BJ (cell line): ENCODE results near the gene TAF11L8. TPM values are rescaled to one million over a fixed set of nuclear protein-coding genes. Genes with fewer than 3 reads are reported as not detected.
"Not testable (repeated sequence)": the region's sequence is repeated elsewhere in the genome, so short reads cannot be mapped to it uniquely, and the experiment has no call there.

Experiments used
- CTCF ChIA-PET: fragments of 350-600 bp; formaldehyde crosslinking; extraction: SDS; loops from one replicate; lab custom pipeline; 2021; ENCODE audit warnings: antibody characterized with exemption, inconsistent platforms; lab: Yijun Ruan, JAX
- POLR2A ChIA-PET: fragments of 300-600 bp; sonication (Branson Sonifier 250); formaldehyde crosslinking; extraction: SDS; loops from one replicate; lab custom pipeline; 2021; ENCODE audit warnings: antibody characterized with exemption; lab: Charles Lee
- DNase-seq: peaks from one replicate; pipeline ENCODE4 v3.0.0-alpha.2; 2011; ENCODE audit warnings: low read depth
- H3K27me3 ChIP-seq: 2 replicates; pipeline ENCODE4 v1.6.0; 2011; ENCODE audit warnings: low read length; ENCODE audit not compliant: control insufficient read depth, insufficient read depth
- H3K36me3 ChIP-seq: 2 replicates; pipeline ENCODE4 v1.5.1; 2011; ENCODE audit warnings: low read length; ENCODE audit not compliant: control insufficient read depth, insufficient read depth
- H3K4me3 ChIP-seq: 2 replicates; pipeline ENCODE4 v1.5.1; 2011; ENCODE audit warnings: low read depth, mild to moderate bottlenecking, control low read depth, low read length
- polyA plus RNA-seq: library from polyadenylated mRNA; depleted of rRNA; stranded (reverse); fragments of >200 nt; gene quantifications from 2 replicates; pipeline ENCODE4 v1.2.3, GENCODE V29; 2011; rRNA removed
- small RNA-seq: library from RNA; depleted of rRNA; stranded (forward); fragments of <200 nt; gene quantifications from one replicate; pipeline ENCODE3, GENCODE V24; 2012; ENCODE audit warnings: low replicate concordance, low read depth; ENCODE audit not compliant: insufficient read length
- TF ChIP-seq, protein P1 (sequence below): IDR thresholded peaks from 2 replicates; pipeline ENCODE4 v1.5.1; 2011; ENCODE audit warnings: low read depth, mild to moderate bottlenecking, control low read depth, inconsistent platforms, low read length, moderate library complexity; ENCODE audit not compliant: insufficient read depth

TAF11L8 gene
- polyA plus RNA-seq, 1 experiment = not detected

DNA sequence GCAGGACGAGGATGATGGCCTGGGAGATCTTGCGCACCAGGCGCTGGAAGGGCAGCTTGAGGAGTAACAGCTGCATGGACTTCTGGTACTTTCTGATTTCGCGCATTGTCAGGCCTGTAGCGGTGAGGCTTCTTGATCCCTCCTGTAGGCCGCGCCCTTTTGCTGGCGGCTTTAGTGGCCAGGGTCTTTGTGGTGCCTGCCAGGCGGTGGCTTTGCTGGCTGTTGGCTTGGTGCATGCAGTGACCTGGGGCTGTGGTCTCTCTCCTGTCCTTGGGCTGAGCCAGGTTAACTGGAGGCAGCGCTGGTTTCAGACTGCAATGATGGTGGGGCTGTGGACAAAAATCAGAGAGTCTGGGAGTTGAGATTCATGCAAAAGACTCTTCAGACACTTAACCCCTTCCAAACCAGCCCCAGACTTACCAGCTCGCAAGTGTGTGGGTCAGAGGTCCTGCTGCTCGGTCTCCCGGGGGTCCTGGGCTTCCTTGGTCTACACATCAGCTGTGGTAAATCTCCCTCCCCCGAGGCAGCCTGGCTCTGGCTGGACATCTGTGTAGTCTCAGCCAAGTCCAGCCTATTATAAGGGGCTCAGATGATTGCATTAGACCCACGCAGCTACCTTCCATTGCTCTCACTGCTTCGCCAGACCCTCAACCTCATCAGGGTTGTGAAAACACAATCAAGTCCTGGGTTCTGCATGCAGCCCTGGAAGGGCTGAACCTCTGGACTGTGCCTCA, 24.3 kb upstream of the TAF11L8 start:
- Histone ChIP-seq H3K36me3 (no peaks in the 10 kb centered on the region), H3K4me3 (no peak overlapping the region), H3K27me3 (no peaks in the 10 kb centered on the region)
- DNase-seq = no peak
- ChIA-PET CTCF (no interaction called here), POLR2A (no interaction called here)
- TF ChIP-seq, protein P1, sequence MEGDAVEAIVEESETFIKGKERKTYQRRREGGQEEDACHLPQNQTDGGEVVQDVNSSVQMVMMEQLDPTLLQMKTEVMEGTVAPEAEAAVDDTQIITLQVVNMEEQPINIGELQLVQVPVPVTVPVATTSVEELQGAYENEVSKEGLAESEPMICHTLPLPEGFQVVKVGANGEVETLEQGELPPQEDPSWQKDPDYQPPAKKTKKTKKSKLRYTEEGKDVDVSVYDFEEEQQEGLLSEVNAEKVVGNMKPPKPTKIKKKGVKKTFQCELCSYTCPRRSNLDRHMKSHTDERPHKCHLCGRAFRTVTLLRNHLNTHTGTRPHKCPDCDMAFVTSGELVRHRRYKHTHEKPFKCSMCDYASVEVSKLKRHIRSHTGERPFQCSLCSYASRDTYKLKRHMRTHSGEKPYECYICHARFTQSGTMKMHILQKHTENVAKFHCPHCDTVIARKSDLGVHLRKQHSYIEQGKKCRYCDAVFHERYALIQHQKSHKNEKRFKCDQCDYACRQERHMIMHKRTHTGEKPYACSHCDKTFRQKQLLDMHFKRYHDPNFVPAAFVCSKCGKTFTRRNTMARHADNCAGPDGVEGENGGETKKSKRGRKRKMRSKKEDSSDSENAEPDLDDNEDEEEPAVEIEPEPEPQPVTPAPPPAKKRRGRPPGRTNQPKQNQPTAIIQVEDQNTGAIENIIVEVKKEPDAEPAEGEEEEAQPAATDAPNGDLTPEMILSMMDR = no peak

DNA sequence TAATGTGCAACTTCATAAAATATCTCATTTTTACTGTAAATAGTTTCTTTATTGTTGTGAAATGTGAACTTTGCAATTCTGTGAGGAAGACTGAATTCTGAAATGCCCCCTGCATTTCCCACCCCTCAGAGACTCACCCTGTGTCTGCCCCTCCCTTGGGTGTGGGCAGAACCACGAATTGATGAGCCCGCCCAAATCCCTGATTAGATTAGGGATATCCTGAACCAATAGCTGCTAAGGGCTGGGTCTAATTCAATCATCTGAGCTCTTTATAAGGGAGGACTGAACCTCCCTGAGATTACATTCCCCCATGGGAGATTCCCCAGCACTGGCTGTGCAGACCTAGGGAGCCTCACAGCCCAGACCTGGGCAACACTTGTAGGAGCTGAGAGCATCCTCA, 19.3 kb upstream of the TAF11L8 start, which contains the start of gene TAF11L12:
TSS of gene TAF11L12 (plus strand) at position 301 of the 400 bp plus-strand sequence.
- H3K27me3 ChIP-seq, H3K4me3 ChIP-seq, POLR2A ChIA-PET, H3K36me3 ChIP-seq, DNase-seq: not testable (repeated sequence)
- CTCF ChIA-PET = interaction anchor here (0.7 kb wide), 1 partner anchor 17 kb away, joined by 3 read pairs; no protein-coding TSS in a partner anchor

DNA sequence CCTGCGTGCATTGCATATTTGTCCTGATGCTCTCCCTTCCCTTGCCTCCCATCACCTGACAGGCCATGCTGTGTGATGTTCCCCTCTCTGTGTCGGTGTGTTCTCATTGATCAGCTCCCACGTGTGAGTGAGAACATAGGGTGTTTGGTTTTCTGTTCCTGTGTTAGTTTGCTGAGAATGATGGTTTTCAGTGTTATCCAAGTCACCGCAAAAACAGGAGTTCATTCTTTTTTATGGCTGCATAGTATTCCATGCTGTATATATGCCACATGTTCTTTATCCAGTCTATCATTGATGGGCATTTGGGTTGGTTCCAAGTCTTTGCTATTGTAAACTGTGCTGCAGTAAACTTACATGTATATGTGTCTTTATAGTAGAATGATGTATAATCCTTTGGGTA, 16.7 kb upstream of the TAF11L8 start:
- CTCF ChIA-PET, H3K4me3 ChIP-seq, POLR2A ChIA-PET, H3K27me3 ChIP-seq, DNase-seq, H3K36me3 ChIP-seq: not testable (repeated sequence)

DNA sequence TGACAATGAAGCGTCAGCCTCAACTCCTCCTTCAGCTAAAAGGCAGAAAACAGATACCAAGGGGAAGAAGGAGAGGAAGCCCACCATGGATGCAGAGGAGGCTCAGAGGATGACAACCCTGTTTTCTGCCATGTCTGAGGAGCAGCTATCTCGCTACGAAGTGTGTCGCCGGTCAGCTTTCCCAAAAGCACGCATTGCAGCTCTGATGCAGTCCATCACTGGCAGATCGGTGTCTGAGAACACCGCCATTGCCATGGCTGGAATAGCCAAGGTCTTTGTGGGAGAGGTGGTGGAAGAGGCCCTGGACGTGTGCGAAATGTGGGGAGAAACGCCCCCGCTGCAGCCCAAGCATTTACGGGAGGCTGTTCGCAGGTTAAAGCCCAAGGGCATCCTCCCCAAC, 14.2 kb upstream of the TAF11L8 start:
- ChIA-PET POLR2A (no interaction called here), CTCF (no interaction called here)
- Histone ChIP-seq H3K27me3 (no peaks in the 10 kb centered on the region), H3K36me3 (no peaks in the 10 kb centered on the region), H3K4me3 (no peak overlapping the region)
- TF ChIP-seq, protein P1 = no peak
- no peak for DNase-seq

DNA sequence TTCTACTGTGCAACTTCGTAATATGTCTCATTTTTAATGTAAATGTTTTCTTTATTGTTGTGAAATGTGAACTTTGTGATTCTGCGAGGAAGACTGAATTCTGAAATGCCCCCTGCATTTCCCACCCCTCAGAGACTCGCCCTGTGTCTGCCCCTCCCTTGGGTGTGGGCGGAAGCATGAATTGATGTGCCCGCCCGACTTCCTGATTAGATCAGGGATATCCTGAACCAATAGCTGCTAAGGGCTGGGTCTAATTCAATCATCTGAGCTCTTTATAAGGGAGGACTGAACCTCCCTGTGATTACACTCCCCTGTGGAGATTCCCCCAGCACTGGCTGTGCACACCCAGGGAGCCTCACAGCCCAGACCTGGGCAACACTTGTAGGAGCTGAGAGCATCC, 13.1 kb upstream of the TAF11L8 start, which contains the start of gene TAF11L11:
TSS of gene TAF11L11 (plus strand) at position 304 of the 400 bp plus-strand sequence.
- H3K36me3 ChIP-seq, H3K4me3 ChIP-seq, POLR2A ChIA-PET, H3K27me3 ChIP-seq, CTCF ChIA-PET, DNase-seq: not testable (repeated sequence)

DNA sequence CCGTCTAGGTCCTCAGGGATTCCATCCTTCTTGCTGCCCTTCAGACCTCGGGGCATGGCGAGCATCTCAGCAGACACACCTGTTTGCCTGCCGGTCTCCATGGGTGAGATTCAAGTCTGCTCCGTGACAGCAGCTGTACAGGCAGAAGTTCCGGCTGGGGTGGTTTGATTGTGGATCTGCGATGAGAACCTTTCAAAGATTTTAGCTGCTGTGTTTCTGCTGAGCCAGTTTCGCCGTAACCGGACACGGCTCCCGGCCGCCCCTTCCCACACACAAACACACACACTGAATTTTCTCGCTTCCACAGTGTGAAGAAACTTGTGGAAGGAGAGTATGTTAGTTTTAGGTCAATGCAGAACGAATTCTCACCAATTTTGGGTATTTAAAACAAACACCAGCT, 7.0 kb upstream of the TAF11L8 start, which contains the start of gene TAF11L10:
TSS of gene TAF11L10 (minus strand) at position 101 of the 400 bp plus-strand sequence.
- H3K27me3 ChIP-seq, H3K4me3 ChIP-seq, DNase-seq, CTCF ChIA-PET, H3K36me3 ChIP-seq, POLR2A ChIA-PET: not testable (repeated sequence)

DNA sequence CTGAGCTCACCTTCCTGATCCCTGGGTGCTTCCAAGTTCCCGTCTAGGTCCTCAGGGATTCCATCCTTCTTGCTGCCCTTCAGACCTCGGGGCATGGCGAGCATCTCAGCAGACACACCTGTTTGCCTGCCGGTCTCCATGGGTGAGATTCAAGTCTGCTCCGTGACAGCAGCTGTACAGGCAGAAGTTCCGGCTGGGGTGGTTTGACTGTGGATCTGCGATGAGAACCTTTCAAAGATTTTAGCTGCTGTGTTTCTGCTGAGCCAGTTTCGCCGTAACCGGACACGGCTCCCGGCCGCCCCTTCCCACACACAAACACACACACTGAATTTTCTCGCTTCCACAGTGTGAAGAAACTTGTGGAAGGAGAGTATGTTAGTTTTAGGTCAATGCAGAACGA, 3.5 kb upstream of the TAF11L8 start, which contains the start of gene TAF11L9:
TSS of gene TAF11L9 (minus strand) at position 140 of the 400 bp plus-strand sequence.
- H3K36me3 ChIP-seq, POLR2A ChIA-PET: not testable (repeated sequence)

DNA sequence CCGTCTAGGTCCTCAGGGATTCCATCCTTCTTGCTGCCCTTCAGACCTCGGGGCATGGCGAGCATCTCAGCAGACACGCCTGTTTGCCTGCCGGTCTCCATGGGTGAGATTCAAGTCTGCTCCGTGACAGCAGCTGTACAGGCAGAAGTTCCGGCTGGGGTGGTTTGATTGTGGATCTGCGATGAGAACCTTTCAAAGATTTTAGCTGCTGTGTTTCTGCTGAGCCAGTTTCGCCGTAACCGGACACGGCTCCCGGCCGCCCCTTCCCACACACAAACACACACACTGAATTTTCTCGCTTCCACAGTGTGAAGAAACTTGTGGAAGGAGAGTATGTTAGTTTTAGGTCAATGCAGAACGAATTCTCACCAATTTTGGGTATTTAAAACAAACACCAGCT, 5.1 kb downstream of the TAF11L8 start, which contains the start of gene TAF11L7:
TSS of gene TAF11L7 (minus strand) at position 101 of the 400 bp plus-strand sequence.
- DNase-seq, POLR2A ChIA-PET, CTCF ChIA-PET, H3K4me3 ChIP-seq, H3K36me3 ChIP-seq, H3K27me3 ChIP-seq: not testable (repeated sequence)

More for the DNA sequence above, 3.5 kb upstream of the TAF11L8 start, which contains the start of gene TAF11L9:
- DNase-seq, CTCF ChIA-PET, H3K4me3 ChIP-seq, H3K27me3 ChIP-seq: not testable (repeated sequence)

Small RNAs within 50 kb of the gene (small RNA-seq; reads per million reads assigned to genes)
- gene AC233724.3 (not detected), gene AC233724.6 (not detected), gene AC233724.7 (not detected)

Other genes starting within 250 kb of the TAF11L8 start
- gene TAF11L2, start 92.7 kb downstream of the TAF11L8 start, polyA plus RNA-seq = not detected in 2 replicates
- gene TAF11L3, start 72.6 kb downstream of the TAF11L8 start, polyA plus RNA-seq = not detected in 2 replicates
- gene TAF11L4, start 69.2 kb downstream of the TAF11L8 start, polyA plus RNA-seq = not detected in 2 replicates
- not detected in 2 replicates for gene TAF11L5, start 65.7 kb downstream of the TAF11L8 start, polyA plus RNA-seq
- gene TAF11L6, start 62.3 kb downstream of the TAF11L8 start, polyA plus RNA-seq = not detected in 2 replicates
- not detected in 2 replicates for gene TAF11L7, start 5.2 kb downstream of the TAF11L8 start, polyA plus RNA-seq
- gene TAF11L9, start 3.4 kb upstream of the TAF11L8 start, polyA plus RNA-seq = not detected in 2 replicates
- gene TAF11L10, start 6.9 kb upstream of the TAF11L8 start, polyA plus RNA-seq = not detected in 2 replicates
- not detected in 2 replicates for gene TAF11L11, start 13.2 kb upstream of the TAF11L8 start, polyA plus RNA-seq
- not detected in 2 replicates for gene TAF11L12, start 19.4 kb upstream of the TAF11L8 start, polyA plus RNA-seq
- gene TAF11L13, start 41.1 kb upstream of the TAF11L8 start, polyA plus RNA-seq = not detected in 2 replicates
- not detected in 2 replicates for gene TAF11L14, start 43.5 kb upstream of the TAF11L8 start, polyA plus RNA-seq